ENCODE data around the gene TRIOBP. TPM values are rescaled to one million over a fixed set of nuclear protein-coding genes. Genes with fewer than 3 reads are reported as not detected.

TRIOBP gene
- total and polyA plus RNA-seq, 2 of the 13 experiments (the other 11 are each of a cell fraction or from before 2014, with no cell fraction given): 6.1 to 15.4 TPM

- Histone ChIP-seq H3K9me3 (ENCODE audit: low read length) (no peaks in the 10 kb centered on the region), H3K36me3 (replicated peaks in 1 of 2; ENCODE audit: control insufficient read depth in 1 of 2, insufficient read depth in 2 of 2, low read length in 2 of 2) (peaks cover 0 to 2% of the 10 kb centered on the region in 2 experiments; a peak in 1 of 5 replicates), H3K4me2 (ENCODE audit: low read depth, low read length) (peak overlapping the region; percentile 21; the same call in 1 of the 2 replicates), H2AFZ (ENCODE audit: low read length) (no peak overlapping the region), H3K27me3 (ENCODE audit: control insufficient read depth in 1 of 2, insufficient read depth in 2 of 2, low read length in 2 of 2) (no peaks in the 10 kb centered on the region), H4K20me1 (ENCODE audit: insufficient read depth, low read length) (no peaks in the 10 kb centered on the region), H3K4me1 (ENCODE audit: insufficient read depth, low read length) (peaks cover 59% of the 10 kb centered on the region), H3K9ac (ENCODE audit: insufficient read depth, low read depth, low read length) (no peak overlapping the region), H3K27ac (ENCODE audit: extremely low read length, insufficient read depth, low read length) (no peak overlapping the region), H3K4me3 (replicated peaks in 1 of 3; ENCODE audit: insufficient read depth in 1 of 3, low read depth in 2 of 3, low read length in 3 of 3) (no peak overlapping the region), H3K79me2 (ENCODE audit: insufficient read depth, low read length) (peaks cover under 1% of the 10 kb centered on the region)
- CTCF ChIA-PET (ENCODE audit: low intra/inter-chr PET ratio, low total read pairs): interaction anchor here (0.7 to 3.0 kb wide), 5 partner anchors 20 to 143 kb away, joined by 3 to 21 read pairs (median 7); no protein-coding TSS in a partner anchor
- FAIRE-seq (peak; percentile 70), DNase-seq (ENCODE audit: low spot score) (peak; percentile 64), ATAC-seq (peak; percentile 62)
- POLR2A ChIA-PET: interaction anchor here (0.5 to 2.2 kb wide), 7 partner anchors 17 to 96 kb away, joined by 3 to 14 read pairs (median 3); partner anchors contain the start of genes GGA1 and PDXP
- WGBS (ENCODE audit: low lambda C conversion rate): 13% methylated on average over 4 of the region's 6 CpGs
- in situ Hi-C loops (cut with HindIII; ENCODE audit: extremely low pct_ligation_motif_present, low pct_unique_long_range_greater_than_20kb): no loop called here
- BruUV-seq (replicated peaks): no TSS peak
- intact Hi-C loops (cut with micrococcal nuclease; ENCODE audit: unreplicated experiment): loop anchor here (1.0 to 5.0 kb wide), 5 partner anchors 20 to 144 kb away; no protein-coding TSS in a partner anchor
- TF ChIP-seq AKNA (CRISPR knock-in tag; IDR thresholded peaks at IDR 0.05; ENCODE audit: borderline replicate concordance) (no peak), SMAD9 (CRISPR knock-in tag; IDR thresholded peaks at IDR 0.05) (no peak), DRAP1 (CRISPR knock-in tag; IDR thresholded peaks at IDR 0.05) (no peak), RBAK (CRISPR knock-in tag; IDR thresholded peaks at IDR 0.05) (no peak), ERF (CRISPR knock-in tag; IDR thresholded peaks at IDR 0.05) (peak; percentile 73; the same call in 1 of the 2 replicates), HMG20A (CRISPR knock-in tag; IDR thresholded peaks at IDR 0.05; ENCODE audit: borderline replicate concordance) (0 out of 2 replicates have a peak, but pooled peaks have one; percentile 10), SNAPC5 (CRISPR knock-in tag; IDR thresholded peaks at IDR 0.05; ENCODE audit: borderline replicate concordance) (no peak), MAX (IDR thresholded peaks at IDR 0.05) (0 out of 2 replicates have a peak, but pooled peaks have one; percentile 17)
Observed at GRCh38 chr22:37681556-37682049, 15.2 kb upstream of the TRIOBP start.
